GM12892 (cell line): ENCODE results near the gene EIF2S2.

ENCODE experiments used
- DNase-seq: peaks from one replicate; pipeline ENCODE4 v3.0.0; 2011; ENCODE audit not compliant: insufficient read length
- FAIRE-seq: peaks from 2 replicates; lab custom pipeline; 2011; peaks lifted over from hg19 to GRCh38; lab: Jason Lieb, UNC
- POLR2A ChIP-seq: IDR thresholded peaks from 2 replicates; pipeline ENCODE4 v1.6.1; 2011; ENCODE audit warnings: low read depth, low read length, control low read depth
- POLR2AphosphoS5 ChIP-seq: IDR thresholded peaks from 2 replicates; pipeline ENCODE4 v1.6.1; 2011; ENCODE audit warnings: low read depth, low read length, control low read depth
- TAF1 ChIP-seq: IDR thresholded peaks from 2 replicates; pipeline ENCODE4 v1.6.1; 2011; ENCODE audit warnings: low read depth, mild to moderate bottlenecking, control low read depth, low read length, borderline replicate concordance

EIF2S2 gene

GRCh38 chr20:34045930-34046725 lies 65.9 kb downstream of the EIF2S2 start:
- TF ChIP-seq POLR2A = no peak
- no peak for TF ChIP-seq POLR2AphosphoS5
- no peak for TF ChIP-seq TAF1
- FAIRE-seq = no peak
- DNase-seq = no peak

DNA sequence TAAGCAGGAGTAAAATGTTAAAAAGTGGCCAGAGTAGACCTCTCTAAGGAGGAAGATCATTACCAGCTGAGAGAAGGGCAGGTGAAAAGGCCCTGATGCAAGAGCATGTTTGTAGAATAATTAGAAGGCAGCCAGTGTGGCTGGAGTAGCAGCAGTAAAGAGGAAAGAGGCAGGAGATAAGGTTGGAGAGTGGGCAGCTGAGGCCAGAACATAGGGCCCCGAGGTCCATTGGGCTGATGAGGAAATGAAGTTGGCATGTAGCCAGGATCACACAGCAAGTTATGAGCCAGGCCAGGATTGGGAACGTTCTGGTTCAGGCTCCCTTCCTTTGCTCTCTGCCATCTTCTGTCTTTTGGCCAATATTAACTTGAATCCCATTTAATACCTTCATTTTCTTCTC lies 66.7 kb downstream of the EIF2S2 start:
- FAIRE-seq (no peak), DNase-seq (no peak)
- TF ChIP-seq POLR2A = no peak
- TF ChIP-seq POLR2AphosphoS5 = no peak
- TF ChIP-seq TAF1 = no peak

- FAIRE-seq = no peak
- TF ChIP-seq POLR2AphosphoS5 (no peak), POLR2A (no peak), TAF1 (no peak)
- DNase-seq = no peak
These were observed 69.0 kb downstream of the EIF2S2 start for GRCh38 chr20:34043025-34043424.

GRCh38 chr20:34042262-34042661 lies 69.8 kb downstream of the EIF2S2 start:
- no peak for FAIRE-seq
- DNase-seq = no peak
- no peak for TF ChIP-seq POLR2A
- TF ChIP-seq POLR2AphosphoS5 = no peak
- TF ChIP-seq TAF1 = no peak

DNA sequence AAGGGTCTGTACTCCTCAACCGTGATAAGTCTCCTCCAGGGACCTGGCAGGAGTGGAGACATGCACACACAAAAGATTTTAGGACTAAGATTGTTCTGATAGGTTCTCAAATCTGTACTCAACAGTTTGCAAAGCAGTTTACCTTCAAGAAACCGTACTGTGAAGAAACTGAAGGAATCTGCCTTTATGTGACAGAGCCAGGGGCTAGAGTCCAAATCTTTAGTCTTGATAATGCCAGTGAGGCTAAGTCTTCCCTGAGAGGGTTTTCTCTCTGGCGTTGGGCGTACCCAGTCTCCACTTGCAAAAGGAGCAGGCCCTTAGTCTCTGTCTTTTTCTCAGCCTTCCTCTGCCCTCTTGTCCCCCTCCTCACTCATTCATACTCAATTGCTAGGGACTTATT lies 70.8 kb downstream of the EIF2S2 start:
- FAIRE-seq (no peak), DNase-seq (no peak)
- TF ChIP-seq POLR2AphosphoS5 (no peak), POLR2A (no peak), TAF1 (no peak)

DNA sequence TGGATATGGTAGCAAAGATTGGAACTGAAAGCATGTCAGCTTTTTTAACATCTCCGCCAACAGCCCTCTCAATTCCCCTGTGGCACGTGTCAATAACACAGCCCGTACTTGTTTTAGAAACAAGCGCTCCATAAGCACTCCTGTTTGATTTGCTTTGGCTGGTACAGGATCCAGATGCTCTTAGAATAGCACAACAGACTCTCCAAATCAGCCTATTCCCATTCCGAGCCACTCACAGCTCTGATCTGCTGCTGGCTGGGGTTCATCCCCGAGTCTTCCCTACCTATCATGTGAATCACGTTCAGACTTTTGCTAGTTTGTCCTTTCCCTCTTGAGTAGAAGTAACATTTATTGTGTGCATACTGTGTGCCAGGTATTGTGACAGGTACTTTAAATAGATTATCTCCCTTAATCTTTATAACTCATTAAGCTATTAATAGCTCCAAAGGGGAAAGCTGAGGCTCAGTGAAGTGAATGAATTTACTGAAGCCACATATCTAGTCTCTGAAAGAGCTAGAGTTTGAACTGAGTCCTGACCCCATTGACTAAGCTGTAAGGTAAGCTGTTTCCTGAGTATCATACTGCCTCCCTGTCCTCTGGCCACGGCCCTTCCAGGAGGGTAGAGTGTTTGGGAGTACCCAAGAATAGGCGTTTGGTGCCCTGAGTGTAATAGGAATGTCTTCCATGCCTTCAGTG lies 71.6 kb downstream of the EIF2S2 start:
- FAIRE-seq = no peak
- TF ChIP-seq POLR2A (no peak), TAF1 (no peak), POLR2AphosphoS5 (no peak)
- no peak for DNase-seq
